PFSK-1 (cell line): ENCODE data around the gene PIGV.

Source experiments
- FOXP2 ChIP-seq: optimal IDR thresholded peaks from 2 replicates; pipeline ENCODE3; 2011; ENCODE audit warnings: borderline replicate concordance, control low read depth, inconsistent platforms; ENCODE audit not compliant: insufficient read depth; ENCODE audit errors: extremely low read length, extremely low read depth
- POLR2AphosphoS5 ChIP-seq: IDR thresholded peaks from 2 replicates; pipeline ENCODE4 v1.6.1; 2012; ENCODE audit warnings: low read depth, mild to moderate bottlenecking, control low read depth, low read length, moderate library complexity
- SIN3A ChIP-seq: IDR thresholded peaks from 2 replicates; pipeline ENCODE4 v1.6.1; 2012; ENCODE audit warnings: mild to moderate bottlenecking, low read length, moderate library complexity, borderline replicate concordance; ENCODE audit not compliant: insufficient read depth
- TAF1 ChIP-seq: IDR thresholded peaks from 2 replicates; pipeline ENCODE4 v1.6.1; 2012; ENCODE audit warnings: low read length, control low read depth, borderline replicate concordance; ENCODE audit not compliant: insufficient read depth
- TF ChIP-seq, protein P1 (sequence below), 2 experiments: IDR thresholded peaks; 2 replicates each; pipeline versions ENCODE4 v1.6.1 to v1.8.0; 2011 to 2012; ENCODE audit warnings: low read depth in 2 of 2, low read length in 2 of 2, control low read depth in 1 of 2, inconsistent platforms in 1 of 2, mild to moderate bottlenecking in 1 of 2, moderate library complexity in 1 of 2; ENCODE audit not compliant: insufficient read depth in 1 of 2

DNA sequence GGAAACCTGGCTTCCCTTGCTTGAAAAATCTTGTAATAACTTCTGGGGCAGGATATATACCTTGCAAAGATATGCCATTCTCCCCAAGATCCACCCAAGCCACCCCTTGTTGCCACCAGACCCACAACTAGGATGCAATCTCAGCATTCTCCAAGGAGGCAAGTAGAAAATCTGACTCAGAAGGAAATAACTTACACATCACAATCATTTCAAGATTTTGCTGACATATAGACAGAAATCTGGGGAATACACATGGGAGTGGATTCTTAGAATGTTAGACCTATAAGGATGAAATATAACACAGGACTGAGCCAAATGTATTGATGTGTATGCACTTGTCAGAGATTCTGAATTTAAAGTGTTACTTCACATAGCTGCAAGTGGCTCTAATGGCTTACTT lies 24.0 kb downstream of the PIGV start:
- no peak for TF ChIP-seq TAF1
- TF ChIP-seq POLR2AphosphoS5 = no peak
- TF ChIP-seq SIN3A = no peak
- TF ChIP-seq, protein P1, sequence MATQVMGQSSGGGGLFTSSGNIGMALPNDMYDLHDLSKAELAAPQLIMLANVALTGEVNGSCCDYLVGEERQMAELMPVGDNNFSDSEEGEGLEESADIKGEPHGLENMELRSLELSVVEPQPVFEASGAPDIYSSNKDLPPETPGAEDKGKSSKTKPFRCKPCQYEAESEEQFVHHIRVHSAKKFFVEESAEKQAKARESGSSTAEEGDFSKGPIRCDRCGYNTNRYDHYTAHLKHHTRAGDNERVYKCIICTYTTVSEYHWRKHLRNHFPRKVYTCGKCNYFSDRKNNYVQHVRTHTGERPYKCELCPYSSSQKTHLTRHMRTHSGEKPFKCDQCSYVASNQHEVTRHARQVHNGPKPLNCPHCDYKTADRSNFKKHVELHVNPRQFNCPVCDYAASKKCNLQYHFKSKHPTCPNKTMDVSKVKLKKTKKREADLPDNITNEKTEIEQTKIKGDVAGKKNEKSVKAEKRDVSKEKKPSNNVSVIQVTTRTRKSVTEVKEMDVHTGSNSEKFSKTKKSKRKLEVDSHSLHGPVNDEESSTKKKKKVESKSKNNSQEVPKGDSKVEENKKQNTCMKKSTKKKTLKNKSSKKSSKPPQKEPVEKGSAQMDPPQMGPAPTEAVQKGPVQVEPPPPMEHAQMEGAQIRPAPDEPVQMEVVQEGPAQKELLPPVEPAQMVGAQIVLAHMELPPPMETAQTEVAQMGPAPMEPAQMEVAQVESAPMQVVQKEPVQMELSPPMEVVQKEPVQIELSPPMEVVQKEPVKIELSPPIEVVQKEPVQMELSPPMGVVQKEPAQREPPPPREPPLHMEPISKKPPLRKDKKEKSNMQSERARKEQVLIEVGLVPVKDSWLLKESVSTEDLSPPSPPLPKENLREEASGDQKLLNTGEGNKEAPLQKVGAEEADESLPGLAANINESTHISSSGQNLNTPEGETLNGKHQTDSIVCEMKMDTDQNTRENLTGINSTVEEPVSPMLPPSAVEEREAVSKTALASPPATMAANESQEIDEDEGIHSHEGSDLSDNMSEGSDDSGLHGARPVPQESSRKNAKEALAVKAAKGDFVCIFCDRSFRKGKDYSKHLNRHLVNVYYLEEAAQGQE (IDR thresholded peaks at IDR 0.05; ENCODE audit: insufficient read depth in 1 of 2, low read depth in 2 of 2, low read length in 2 of 2) = no peak
- TF ChIP-seq FOXP2 = no peak
